HG03521 (cell line): ENCODE measurements around the gene FRRS1L.
"Not testable (repeated sequence)": the region's sequence is repeated elsewhere in the genome, so short reads cannot be mapped to it uniquely, and the experiment has no call there.

Source experiments
- ATAC-seq: cut with Tn5 transposase; IDR thresholded peaks from one replicate; pipeline ENCODE4 v1.9.1; 2021; ENCODE audit warnings: mild to moderate bottlenecking, moderate library complexity; ENCODE audit not compliant: unreplicated experiment

FRRS1L gene

GRCh38 chr9:109134167-109134578, 32.9 kb downstream of the FRRS1L start:
- ATAC-seq: no peak

GRCh38 chr9:109133533-109133932, 33.5 kb downstream of the FRRS1L start:
- no peak for ATAC-seq

GRCh38 chr9:109132567-109133021, 34.5 kb downstream of the FRRS1L start:
- no peak for ATAC-seq

- no peak for ATAC-seq
Measured at GRCh38 chr9:109129470-109130197, 37.4 kb downstream of the FRRS1L start.

GRCh38 chr9:109126671-109127070, 40.4 kb downstream of the FRRS1L start:
- not testable (repeated sequence) for ATAC-seq

- no peak for ATAC-seq
Measured at GRCh38 chr9:109124121-109124520, 42.9 kb downstream of the FRRS1L start.

- ATAC-seq: no peak
Measured at GRCh38 chr9:109122726-109123621, 44.1 kb downstream of the FRRS1L start.

GRCh38 chr9:109121232-109121796, 45.7 kb downstream of the FRRS1L start:
- no peak for ATAC-seq

- no peak for ATAC-seq
Measured at GRCh38 chr9:109120204-109120789, 46.8 kb downstream of the FRRS1L start.

GRCh38 chr9:109119439-109120203, 47.4 kb downstream of the FRRS1L start, which contains the start of gene TMEM245:
Gene TMEM245, minus strand, starts transcription at chr9:109119947. Its CDS starts 34 bp downstream, at chr9:109119913.
- peak; percentile 86 for ATAC-seq

- no peak for ATAC-seq
Measured at GRCh38 chr9:109118808-109119438, 48.1 kb downstream of the FRRS1L start.

GRCh38 chr9:109117856-109118807, 48.9 kb downstream of the FRRS1L start:
- ATAC-seq: no peak

GRCh38 chr9:109115931-109116526, 51.0 kb downstream of the FRRS1L start:
- ATAC-seq: no peak

GRCh38 chr9:109114670-109115069, 52.4 kb downstream of the FRRS1L start:
- no peak for ATAC-seq

GRCh38 chr9:109113892-109114609, 53.0 kb downstream of the FRRS1L start:
- ATAC-seq: no peak

GRCh38 chr9:109113254-109113653, 53.8 kb downstream of the FRRS1L start:
- ATAC-seq: no peak

GRCh38 chr9:109110329-109111021, 56.6 kb downstream of the FRRS1L start:
- ATAC-seq: peak; percentile 78
